ENCODE results near the gene AFDN. TPM values are rescaled to one million over a fixed set of nuclear protein-coding genes. Genes with fewer than 3 reads are reported as not detected.

The AFDN gene
- total and polyA plus RNA-seq, 2 experiments from 2014 or later = 66.9 to 200 TPM

DNA sequence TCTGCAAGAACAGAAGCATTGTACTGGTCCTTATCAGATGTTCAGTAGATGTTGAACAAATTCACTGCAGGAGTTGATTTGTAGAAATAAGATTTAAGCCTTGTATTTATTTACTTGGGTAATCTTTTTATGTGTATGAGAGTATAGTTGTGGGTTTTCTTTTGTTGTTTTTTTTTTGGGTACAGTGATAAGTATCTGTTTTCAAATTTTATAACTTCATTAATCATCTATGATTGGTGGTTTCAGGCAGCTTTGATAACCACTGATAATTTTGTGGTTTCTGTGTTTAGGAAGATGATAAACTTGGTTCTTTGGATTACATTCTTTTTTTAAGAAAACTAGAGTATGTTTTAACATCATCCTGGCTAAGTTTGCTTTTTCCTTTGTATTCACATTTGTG is 2.8 kb downstream of the AFDN start (continued):
- TF ChIP-seq, protein P1, sequence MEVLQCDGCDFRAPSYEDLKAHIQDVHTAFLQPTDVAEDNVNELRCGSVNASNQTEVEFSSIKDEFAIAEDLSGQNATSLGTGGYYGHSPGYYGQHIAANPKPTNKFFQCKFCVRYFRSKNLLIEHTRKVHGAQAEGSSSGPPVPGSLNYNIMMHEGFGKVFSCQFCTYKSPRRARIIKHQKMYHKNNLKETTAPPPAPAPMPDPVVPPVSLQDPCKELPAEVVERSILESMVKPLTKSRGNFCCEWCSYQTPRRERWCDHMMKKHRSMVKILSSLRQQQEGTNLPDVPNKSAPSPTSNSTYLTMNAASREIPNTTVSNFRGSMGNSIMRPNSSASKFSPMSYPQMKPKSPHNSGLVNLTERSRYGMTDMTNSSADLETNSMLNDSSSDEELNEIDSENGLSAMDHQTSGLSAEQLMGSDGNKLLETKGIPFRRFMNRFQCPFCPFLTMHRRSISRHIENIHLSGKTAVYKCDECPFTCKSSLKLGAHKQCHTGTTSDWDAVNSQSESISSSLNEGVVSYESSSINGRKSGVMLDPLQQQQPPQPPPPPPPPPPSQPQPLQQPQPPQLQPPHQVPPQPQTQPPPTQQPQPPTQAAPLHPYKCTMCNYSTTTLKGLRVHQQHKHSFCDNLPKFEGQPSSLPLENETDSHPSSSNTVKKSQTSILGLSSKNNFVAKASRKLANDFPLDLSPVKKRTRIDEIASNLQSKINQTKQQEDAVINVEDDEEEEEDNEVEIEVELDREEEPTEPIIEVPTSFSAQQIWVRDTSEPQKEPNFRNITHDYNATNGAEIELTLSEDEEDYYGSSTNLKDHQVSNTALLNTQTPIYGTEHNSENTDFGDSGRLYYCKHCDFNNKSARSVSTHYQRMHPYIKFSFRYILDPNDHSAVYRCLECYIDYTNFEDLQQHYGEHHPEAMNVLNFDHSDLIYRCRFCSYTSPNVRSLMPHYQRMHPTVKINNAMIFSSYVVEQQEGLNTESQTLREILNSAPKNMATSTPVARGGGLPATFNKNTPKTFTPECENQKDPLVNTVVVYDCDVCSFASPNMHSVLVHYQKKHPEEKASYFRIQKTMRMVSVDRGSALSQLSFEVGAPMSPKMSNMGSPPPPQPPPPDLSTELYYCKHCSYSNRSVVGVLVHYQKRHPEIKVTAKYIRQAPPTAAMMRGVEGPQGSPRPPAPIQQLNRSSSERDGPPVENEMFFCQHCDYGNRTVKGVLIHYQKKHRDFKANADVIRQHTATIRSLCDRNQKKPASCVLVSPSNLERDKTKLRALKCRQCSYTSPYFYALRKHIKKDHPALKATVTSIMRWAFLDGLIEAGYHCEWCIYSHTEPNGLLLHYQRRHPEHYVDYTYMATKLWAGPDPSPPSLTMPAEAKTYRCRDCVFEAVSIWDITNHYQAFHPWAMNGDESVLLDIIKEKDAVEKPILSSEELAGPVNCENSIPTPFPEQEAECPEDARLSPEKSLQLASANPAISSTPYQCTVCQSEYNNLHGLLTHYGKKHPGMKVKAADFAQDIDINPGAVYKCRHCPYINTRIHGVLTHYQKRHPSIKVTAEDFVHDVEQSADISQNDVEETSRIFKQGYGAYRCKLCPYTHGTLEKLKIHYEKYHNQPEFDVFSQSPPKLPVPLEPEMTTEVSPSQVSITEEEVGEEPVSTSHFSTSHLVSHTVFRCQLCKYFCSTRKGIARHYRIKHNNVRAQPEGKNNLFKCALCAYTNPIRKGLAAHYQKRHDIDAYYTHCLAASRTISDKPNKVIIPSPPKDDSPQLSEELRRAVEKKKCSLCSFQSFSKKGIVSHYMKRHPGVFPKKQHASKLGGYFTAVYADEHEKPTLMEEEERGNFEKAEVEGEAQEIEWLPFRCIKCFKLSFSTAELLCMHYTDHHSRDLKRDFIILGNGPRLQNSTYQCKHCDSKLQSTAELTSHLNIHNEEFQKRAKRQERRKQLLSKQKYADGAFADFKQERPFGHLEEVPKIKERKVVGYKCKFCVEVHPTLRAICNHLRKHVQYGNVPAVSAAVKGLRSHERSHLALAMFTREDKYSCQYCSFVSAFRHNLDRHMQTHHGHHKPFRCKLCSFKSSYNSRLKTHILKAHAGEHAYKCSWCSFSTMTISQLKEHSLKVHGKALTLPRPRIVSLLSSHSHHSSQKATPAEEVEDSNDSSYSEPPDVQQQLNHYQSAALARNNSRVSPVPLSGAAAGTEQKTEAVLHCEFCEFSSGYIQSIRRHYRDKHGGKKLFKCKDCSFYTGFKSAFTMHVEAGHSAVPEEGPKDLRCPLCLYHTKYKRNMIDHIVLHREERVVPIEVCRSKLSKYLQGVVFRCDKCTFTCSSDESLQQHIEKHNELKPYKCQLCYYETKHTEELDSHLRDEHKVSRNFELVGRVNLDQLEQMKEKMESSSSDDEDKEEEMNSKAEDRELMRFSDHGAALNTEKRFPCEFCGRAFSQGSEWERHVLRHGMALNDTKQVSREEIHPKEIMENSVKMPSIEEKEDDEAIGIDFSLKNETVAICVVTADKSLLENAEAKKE (CRISPR knock-in tag; IDR thresholded peaks at IDR 0.05) = no peak
- TF ChIP-seq EZH2phosphoT487 (IDR thresholded peaks at IDR 0.05; ENCODE audit: unreplicated experiment) (no peak), EZH2 (IDR thresholded peaks at IDR 0.05; ENCODE audit: low read depth, unreplicated experiment) (no peak), STAT1 (IDR thresholded peaks at IDR 0.05; ENCODE audit: unreplicated experiment) (no peak)

DNA sequence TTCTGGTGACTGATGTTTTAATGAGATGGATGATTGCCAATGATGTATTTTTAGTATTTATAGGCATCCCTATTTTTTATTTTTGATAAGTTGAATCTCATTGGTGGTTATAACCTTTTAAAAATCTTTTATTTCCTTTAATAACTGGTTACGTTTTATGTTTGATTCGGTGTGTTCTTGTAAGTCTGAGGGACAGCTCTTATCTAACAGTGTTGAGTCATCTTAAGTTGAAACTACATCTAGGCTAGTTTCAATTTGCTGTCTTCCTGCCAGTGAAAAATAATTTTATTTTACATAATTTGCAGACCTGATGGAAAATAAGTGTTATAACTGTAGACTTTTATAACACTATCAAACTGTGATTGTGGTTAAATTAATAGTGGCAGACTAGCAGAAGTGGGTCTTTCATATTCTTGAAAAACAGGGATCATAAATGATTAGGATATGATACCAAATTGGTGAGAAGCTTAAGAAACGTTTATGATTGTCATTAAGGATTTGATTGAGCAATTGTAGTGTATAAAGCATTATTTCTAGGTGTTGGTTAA is 4.6 kb downstream of the AFDN start:
- H4K20me1 ChIP-seq (replicated peaks; ENCODE audit: insufficient read depth) = peaks cover 64% of the 10 kb centered on the region
- Mint-ChIP-seq H3K9me3 (0 out of 3 replicates have a peak, but pooled peaks cover under 1% of the 10 kb centered on the region), H3K4me3 (no peak overlapping the region), H3K27ac (no peak overlapping the region), H3K36me3 (ENCODE audit: low read depth) (peaks cover under 1% of the 10 kb centered on the region; the same call in 1 of the 3 replicates), H3K4me1 (peaks cover 56% of the 10 kb centered on the region), H3K27me3 (ENCODE audit: insufficient read depth, low read depth, poor library complexity) (peaks cover 9% of the 10 kb centered on the region)
- peaks cover 88% of the 10 kb centered on the region for H3K79me2 ChIP-seq (replicated peaks; ENCODE audit: insufficient read depth)
- peaks cover 40% of the 10 kb centered on the region for H3K4me1 ChIP-seq (ENCODE audit: insufficient read depth)
- H3K4me3 ChIP-seq = no peak overlapping the region
- DNase-seq (ENCODE audit: low spot score) = no peak
- H3K27me3 ChIP-seq (ENCODE audit: insufficient read depth) = peaks cover under 1% of the 10 kb centered on the region; the same call in 1 of the 2 replicates
- no peak overlapping the region for H2AFZ ChIP-seq
- ATAC-seq = no peak
- no peaks in the 10 kb centered on the region for H3K9me2 ChIP-seq (ENCODE audit: insufficient read depth)
- H3K27ac ChIP-seq (ENCODE audit: low read depth) = no peak overlapping the region
- H3K36me3 ChIP-seq (ENCODE audit: insufficient read depth) = no peaks in the 10 kb centered on the region
- no peaks in the 10 kb centered on the region for H3F3A ChIP-seq (replicated peaks; ENCODE audit: low read depth)
- H3K4me2 ChIP-seq = no peak overlapping the region
- TF ChIP-seq EZH2 (IDR thresholded peaks at IDR 0.05; ENCODE audit: low read depth, unreplicated experiment) (no peak), ZNF114 (CRISPR knock-in tag; IDR thresholded peaks at IDR 0.05) (no peak), POLR2AphosphoS5 (IDR thresholded peaks at IDR 0.05; ENCODE audit: low read depth) (no peak)
- TF ChIP-seq, protein P2, sequence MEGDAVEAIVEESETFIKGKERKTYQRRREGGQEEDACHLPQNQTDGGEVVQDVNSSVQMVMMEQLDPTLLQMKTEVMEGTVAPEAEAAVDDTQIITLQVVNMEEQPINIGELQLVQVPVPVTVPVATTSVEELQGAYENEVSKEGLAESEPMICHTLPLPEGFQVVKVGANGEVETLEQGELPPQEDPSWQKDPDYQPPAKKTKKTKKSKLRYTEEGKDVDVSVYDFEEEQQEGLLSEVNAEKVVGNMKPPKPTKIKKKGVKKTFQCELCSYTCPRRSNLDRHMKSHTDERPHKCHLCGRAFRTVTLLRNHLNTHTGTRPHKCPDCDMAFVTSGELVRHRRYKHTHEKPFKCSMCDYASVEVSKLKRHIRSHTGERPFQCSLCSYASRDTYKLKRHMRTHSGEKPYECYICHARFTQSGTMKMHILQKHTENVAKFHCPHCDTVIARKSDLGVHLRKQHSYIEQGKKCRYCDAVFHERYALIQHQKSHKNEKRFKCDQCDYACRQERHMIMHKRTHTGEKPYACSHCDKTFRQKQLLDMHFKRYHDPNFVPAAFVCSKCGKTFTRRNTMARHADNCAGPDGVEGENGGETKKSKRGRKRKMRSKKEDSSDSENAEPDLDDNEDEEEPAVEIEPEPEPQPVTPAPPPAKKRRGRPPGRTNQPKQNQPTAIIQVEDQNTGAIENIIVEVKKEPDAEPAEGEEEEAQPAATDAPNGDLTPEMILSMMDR (conservative IDR thresholded peaks at IDR 0.05; ENCODE audit: low read depth in 2 of 2) = no peak
- TF ChIP-seq, protein P1 (CRISPR knock-in tag; IDR thresholded peaks at IDR 0.05) = no peak
